KMS-11 (cell line): ENCODE data around the gene NDUFA3.

Experiments used
- H2AFZ ChIP-seq: fragments of 200-600 bp; sonication (generic); 2 replicates; pipeline ENCODE4 v1.6.1; 2016; ENCODE audit warnings: antibody characterized with exemption, mixed run types, low read depth
- H3K27ac ChIP-seq: fragments of 200-600 bp; sonication (generic); 2 replicates; pipeline ENCODE4 v1.6.1; 2016; ENCODE audit warnings: mild to moderate bottlenecking, mixed run types
- H3K27me3 ChIP-seq: fragments of 200-600 bp; sonication (generic); 2 replicates; pipeline ENCODE4 v1.6.1; 2017; ENCODE audit warnings: mild to moderate bottlenecking, low read depth, mixed run types, moderate library complexity; ENCODE audit not compliant: insufficient read depth
- H3K36me3 ChIP-seq: fragments of 200-600 bp; sonication (generic); 2 replicates; pipeline ENCODE4 v1.6.1; 2017; ENCODE audit warnings: mild to moderate bottlenecking, mixed run types; ENCODE audit not compliant: insufficient read depth
- H3K4me1 ChIP-seq: fragments of 200-600 bp; sonication (generic); 2 replicates; pipeline ENCODE4 v1.6.1; 2016; ENCODE audit warnings: mild to moderate bottlenecking, low read depth, mixed run types; ENCODE audit not compliant: poor library complexity, severe bottlenecking
- H3K4me2 ChIP-seq: fragments of 200-600 bp; sonication (generic); 2 replicates; pipeline ENCODE4 v1.7.0; 2016; ENCODE audit warnings: mild to moderate bottlenecking, mixed run types
- H3K4me3 ChIP-seq: fragments of 200-600 bp; sonication (generic); IDR thresholded peaks from 2 replicates; pipeline ENCODE4 v1.6.1; 2017; ENCODE audit warnings: low read depth, low read length, mixed read lengths; ENCODE audit not compliant: insufficient read depth
- H3K79me2 ChIP-seq: fragments of 200-600 bp; sonication (generic); 2 replicates; pipeline ENCODE4 v1.6.1; 2016; ENCODE audit warnings: low read depth, mixed run types; ENCODE audit not compliant: insufficient read depth
- H3K9ac ChIP-seq: fragments of 200-600 bp; sonication (generic); 2 replicates; pipeline ENCODE4 v1.6.1; 2016; ENCODE audit warnings: mild to moderate bottlenecking, mixed run types
- H4K20me1 ChIP-seq: fragments of 200-600 bp; sonication (generic); 2 replicates; pipeline ENCODE4 v1.6.1; 2016; ENCODE audit warnings: mild to moderate bottlenecking, mixed run types; ENCODE audit not compliant: insufficient read depth
- TF ChIP-seq, protein P1 (sequence below): fragments of 200-600 bp; sonication (generic); conservative IDR thresholded peaks from 2 replicates; pipeline ENCODE4 v1.6.1; 2017; ENCODE audit warnings: low read depth, mild to moderate bottlenecking, antibody characterized with exemption, low read length, moderate library complexity, mixed read lengths

The NDUFA3 gene

DNA sequence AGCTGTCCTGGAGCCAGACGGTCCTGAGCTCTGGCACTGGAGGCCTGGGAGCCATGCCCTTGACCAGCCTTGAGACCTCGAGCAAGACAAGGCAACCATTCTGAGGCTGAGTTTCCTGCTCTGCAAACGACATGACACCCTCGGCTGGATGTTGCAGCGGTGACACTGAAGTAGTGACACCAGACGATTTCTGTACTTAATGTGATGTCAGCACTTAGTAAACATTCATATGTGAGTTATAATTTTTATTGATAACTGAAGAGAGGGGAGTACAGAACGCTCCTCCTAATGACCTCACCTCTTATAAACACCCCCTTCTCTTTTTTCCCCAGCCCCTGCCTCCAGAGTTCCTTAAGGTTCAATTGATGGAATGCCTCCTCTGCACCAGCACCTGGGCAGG is 5.8 kb downstream of the NDUFA3 start:
- Histone ChIP-seq H3K27ac (no peak overlapping the region), H3K36me3 (peaks cover 3% of the 10 kb centered on the region; the same call in 1 of the 2 replicates), H3K9ac (no peak overlapping the region), H4K20me1 (no peaks in the 10 kb centered on the region), H3K4me1 (peaks cover 11% of the 10 kb centered on the region), H2AFZ (no peak overlapping the region), H3K4me3 (no peak overlapping the region), H3K27me3 (no peaks in the 10 kb centered on the region), H3K4me2 (no peak overlapping the region), H3K79me2 (peaks cover 15% of the 10 kb centered on the region)
- TF ChIP-seq, protein P1, sequence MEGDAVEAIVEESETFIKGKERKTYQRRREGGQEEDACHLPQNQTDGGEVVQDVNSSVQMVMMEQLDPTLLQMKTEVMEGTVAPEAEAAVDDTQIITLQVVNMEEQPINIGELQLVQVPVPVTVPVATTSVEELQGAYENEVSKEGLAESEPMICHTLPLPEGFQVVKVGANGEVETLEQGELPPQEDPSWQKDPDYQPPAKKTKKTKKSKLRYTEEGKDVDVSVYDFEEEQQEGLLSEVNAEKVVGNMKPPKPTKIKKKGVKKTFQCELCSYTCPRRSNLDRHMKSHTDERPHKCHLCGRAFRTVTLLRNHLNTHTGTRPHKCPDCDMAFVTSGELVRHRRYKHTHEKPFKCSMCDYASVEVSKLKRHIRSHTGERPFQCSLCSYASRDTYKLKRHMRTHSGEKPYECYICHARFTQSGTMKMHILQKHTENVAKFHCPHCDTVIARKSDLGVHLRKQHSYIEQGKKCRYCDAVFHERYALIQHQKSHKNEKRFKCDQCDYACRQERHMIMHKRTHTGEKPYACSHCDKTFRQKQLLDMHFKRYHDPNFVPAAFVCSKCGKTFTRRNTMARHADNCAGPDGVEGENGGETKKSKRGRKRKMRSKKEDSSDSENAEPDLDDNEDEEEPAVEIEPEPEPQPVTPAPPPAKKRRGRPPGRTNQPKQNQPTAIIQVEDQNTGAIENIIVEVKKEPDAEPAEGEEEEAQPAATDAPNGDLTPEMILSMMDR: no peak

DNA sequence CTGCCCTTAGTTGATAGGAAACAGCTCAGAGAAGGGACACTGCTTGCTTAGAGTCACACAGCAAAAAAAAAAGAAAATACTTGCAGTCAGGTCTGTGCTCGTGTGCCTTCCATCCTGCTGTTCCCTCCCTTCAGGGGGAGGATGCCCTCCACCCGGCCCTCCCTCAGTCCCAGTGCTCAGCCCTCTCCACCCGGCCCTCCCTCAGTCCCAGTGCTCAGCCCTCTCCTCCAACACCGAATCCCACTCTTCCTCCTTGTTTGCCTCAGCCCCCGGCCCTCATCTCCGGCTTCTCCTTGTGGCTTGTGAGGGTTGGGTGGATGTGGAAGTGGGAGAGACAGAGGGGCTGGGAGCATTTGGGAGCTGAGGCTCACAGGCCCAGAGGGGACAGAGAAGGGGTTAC is 7.0 kb downstream of the NDUFA3 start:
- Histone ChIP-seq H3K36me3 (peaks cover 3% of the 10 kb centered on the region; the same call in 1 of the 2 replicates), H3K9ac (no peak overlapping the region), H2AFZ (no peak overlapping the region), H3K27me3 (no peaks in the 10 kb centered on the region), H4K20me1 (no peaks in the 10 kb centered on the region), H3K79me2 (peaks cover 4% of the 10 kb centered on the region; the same call in 1 of the 2 replicates), H3K4me2 (no peak overlapping the region), H3K4me3 (no peak overlapping the region), H3K4me1 (peaks cover 2% of the 10 kb centered on the region), H3K27ac (no peak overlapping the region)
- TF ChIP-seq, protein P1: no peak

DNA sequence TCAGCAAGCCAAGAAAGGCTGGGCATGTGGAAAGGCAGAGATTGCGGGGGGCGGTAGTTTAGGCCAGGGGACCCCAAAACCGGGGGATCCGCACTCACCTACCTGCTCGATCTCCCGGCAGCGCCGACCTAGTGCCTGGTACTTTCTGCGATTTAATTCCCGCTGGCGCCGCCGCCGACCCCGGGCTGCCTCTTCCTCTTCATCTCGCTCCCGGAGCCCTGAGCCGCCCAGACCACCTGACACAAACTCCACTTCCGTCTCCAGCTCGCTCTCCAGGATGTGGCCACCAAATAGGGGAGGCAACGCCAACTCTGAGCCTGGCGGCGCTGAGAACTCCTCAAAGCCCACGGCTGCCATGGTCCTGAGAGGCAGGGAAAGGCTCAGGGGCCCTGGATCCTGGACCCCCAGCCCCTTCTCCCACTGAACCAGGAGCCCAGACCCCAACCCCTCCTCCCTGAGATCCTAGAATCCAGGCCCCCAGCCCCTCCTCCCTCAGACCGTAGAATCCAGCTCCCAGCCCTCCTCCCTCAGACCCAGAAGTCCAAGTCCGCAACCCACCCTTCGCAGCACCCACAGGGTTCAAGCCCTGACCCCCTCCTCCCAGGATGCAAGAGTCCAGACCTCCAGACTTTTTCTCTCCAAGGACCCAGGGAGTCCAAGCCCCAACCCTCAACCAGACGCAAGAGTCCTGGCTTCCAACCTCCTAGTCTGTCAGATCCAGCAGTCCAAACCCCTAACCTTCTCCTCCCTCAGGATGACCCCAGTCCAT is 11.9 kb downstream of the NDUFA3 start:
- Histone ChIP-seq H3K27ac (no peak overlapping the region), H3K4me3 (peak overlapping the region; percentile 55), H3K36me3 (no peaks in the 10 kb centered on the region), H3K4me2 (peak overlapping the region; percentile 92), H4K20me1 (no peaks in the 10 kb centered on the region), H3K27me3 (no peaks in the 10 kb centered on the region), H2AFZ (peak overlapping the region; percentile 76; the same call in 1 of the 2 replicates), H3K4me1 (peaks cover 10% of the 10 kb centered on the region), H3K79me2 (peaks cover 21% of the 10 kb centered on the region), H3K9ac (peak overlapping the region; percentile 74; the same call in 1 of the 2 replicates)
- TF ChIP-seq, protein P1: no peak

DNA sequence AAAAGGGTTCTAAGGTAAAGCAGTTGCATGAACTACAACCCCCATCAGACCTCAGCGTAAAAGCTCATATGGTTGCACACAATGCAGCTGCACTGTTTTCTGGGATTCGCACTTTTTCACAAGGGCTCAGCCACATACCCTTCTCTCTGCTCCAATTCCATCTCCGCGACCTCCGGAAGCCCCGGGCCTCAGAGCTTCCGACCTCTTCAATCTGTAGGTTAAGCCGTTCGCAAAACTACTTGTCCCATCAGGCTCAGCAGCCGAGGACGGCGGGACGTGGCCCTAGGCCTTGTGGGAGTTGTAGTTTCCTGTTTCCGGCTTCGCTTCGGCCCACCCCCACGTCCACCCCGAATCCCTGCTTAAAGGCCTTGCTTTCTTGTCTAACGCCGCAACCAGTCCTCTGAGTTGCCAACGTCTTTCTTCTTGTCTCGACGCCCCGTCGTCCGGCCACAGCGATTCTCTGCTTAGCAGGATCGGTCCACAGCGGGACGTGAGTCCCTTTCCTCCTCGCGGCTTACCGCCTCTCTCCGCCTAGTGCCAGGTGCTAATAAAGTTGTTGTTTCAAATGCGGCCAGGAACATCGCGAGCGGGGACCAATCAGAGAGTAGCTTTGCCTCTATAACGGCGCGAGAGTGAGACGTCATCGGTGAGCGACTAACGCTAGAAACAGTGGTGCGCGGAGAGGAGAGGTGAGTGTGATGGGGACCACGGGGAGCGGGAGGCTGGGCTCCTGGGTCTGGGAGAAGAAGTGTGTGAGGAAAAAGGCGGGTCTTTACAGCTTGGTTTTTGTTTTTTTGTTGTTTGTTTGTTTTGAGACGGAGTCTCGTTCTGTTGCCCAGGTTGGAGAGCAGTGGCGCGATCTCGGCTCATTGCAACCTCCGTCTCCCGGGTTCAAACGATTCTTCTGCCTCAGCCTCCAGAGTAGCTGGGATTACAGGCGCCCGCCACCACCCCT is 12.7 kb downstream of the NDUFA3 start, which contains the start of the genes PRPF31 and TFPT:
Gene PRPF31, plus strand, starts transcription at position 646 of the 955 bp plus-strand sequence. CDS start 2,525 bp downstream, outside the sequence.
Gene TFPT, minus strand, starts transcription at position 549 of the 955 bp plus-strand sequence. Its CDS starts 388 bp downstream, at position 161.
- H3K27ac ChIP-seq: peak within 1 kb of the TSS; percentile 70
- no peaks in the 10 kb centered on the region for H3K27me3 ChIP-seq
- peak within 1 kb of the TSS; percentile 92 for H3K4me2 ChIP-seq
- H3K4me3 ChIP-seq: peak within 1 kb of the TSS; percentile 55
- peaks cover 21% of the 10 kb centered on the region for H3K79me2 ChIP-seq
- H2AFZ ChIP-seq: peak within 1 kb of the TSS; percentile 76; the same call in 1 of the 2 replicates
- H3K9ac ChIP-seq: peak within 1 kb of the TSS; percentile 74
- TF ChIP-seq, protein P1: no peak
- H3K36me3 ChIP-seq: no peaks in the 10 kb centered on the region
- peaks cover 10% of the 10 kb centered on the region for H3K4me1 ChIP-seq
- no peaks in the 10 kb centered on the region for H4K20me1 ChIP-seq
